NCI-H1092 treated with DMSO at 0.1 percent for 48 hours (cell line): ENCODE measurements around the gene PRAMEF18.
"Not testable (repeated sequence)": the region's sequence is repeated elsewhere in the genome, so short reads cannot be mapped to it uniquely, and the experiment has no call there.

ENCODE experiments used
- DNase-seq: peaks from one replicate; lab custom pipeline; 2025; lab: John Stamatoyannopoulos, UW

The PRAMEF18 gene

GRCh38 chr1:13225675-13226204, at the start of gene PRAMEF18:
PRAMEF18 (minus strand) TSS chr1:13226154; CDS start chr1:13226106, 48 bp downstream.
- DNase-seq, result not testable (repeated sequence)

GRCh38 chr1:13265124-13265523, 39.2 kb upstream of the PRAMEF18 start:
- DNase-seq, result not testable (repeated sequence)

GRCh38 chr1:13253898-13254297, 27.9 kb upstream of the PRAMEF18 start, which contains the start of gene PRAMEF5:
PRAMEF5 (plus strand) TSS chr1:13254198; CDS start chr1:13259269, 5,071 bp downstream.
- DNase-seq, result not testable (repeated sequence)

- not testable (repeated sequence) for DNase-seq
Observed at GRCh38 chr1:13247122-13247521, 21.2 kb upstream of the PRAMEF18 start.

GRCh38 chr1:13246554-13246871, 20.6 kb upstream of the PRAMEF18 start:
- DNase-seq, result not testable (repeated sequence)

- not testable (repeated sequence) for DNase-seq
Observed at GRCh38 chr1:13245841-13246553, 20.0 kb upstream of the PRAMEF18 start.

GRCh38 chr1:13243536-13244263, 17.7 kb upstream of the PRAMEF18 start:
- not testable (repeated sequence) for DNase-seq

GRCh38 chr1:13239633-13240032, 13.7 kb upstream of the PRAMEF18 start:
- DNase-seq, result not testable (repeated sequence)

GRCh38 chr1:13237572-13237971, 11.6 kb upstream of the PRAMEF18 start:
- DNase-seq, result not testable (repeated sequence)

GRCh38 chr1:13234057-13234456, 8.1 kb upstream of the PRAMEF18 start:
- DNase-seq, result peak; percentile 2

GRCh38 chr1:13232056-13232455, 6.1 kb upstream of the PRAMEF18 start:
- not testable (repeated sequence) for DNase-seq

GRCh38 chr1:13231061-13231750, 5.3 kb upstream of the PRAMEF18 start:
- DNase-seq, result not testable (repeated sequence)

- not testable (repeated sequence) for DNase-seq
Observed at GRCh38 chr1:13230601-13231000, 4.6 kb upstream of the PRAMEF18 start.

GRCh38 chr1:13230096-13230495, 4.1 kb upstream of the PRAMEF18 start:
- DNase-seq, result not testable (repeated sequence)

- DNase-seq, result no peak
Observed at GRCh38 chr1:13228343-13228781, 2.4 kb upstream of the PRAMEF18 start.

GRCh38 chr1:13227271-13228055, 1.5 kb upstream of the PRAMEF18 start:
- not testable (repeated sequence) for DNase-seq

- DNase-seq, result no peak
Observed at GRCh38 chr1:13224480-13225060, 1.4 kb downstream of the PRAMEF18 start.

GRCh38 chr1:13222788-13223187, 3.2 kb downstream of the PRAMEF18 start:
- DNase-seq, result not testable (repeated sequence)

- not testable (repeated sequence) for DNase-seq
Observed at GRCh38 chr1:13219203-13219602, 6.8 kb downstream of the PRAMEF18 start.

GRCh38 chr1:13216619-13217018, 9.3 kb downstream of the PRAMEF18 start:
- DNase-seq, result not testable (repeated sequence)

GRCh38 chr1:13208712-13209111, 17.2 kb downstream of the PRAMEF18 start:
- DNase-seq, result not testable (repeated sequence)
